GM18909 (cell line): Measurements from ENCODE around the gene TNFRSF9.
"Not testable (repeated sequence)": the region's sequence is repeated elsewhere in the genome, so short reads cannot be mapped to it uniquely, and the experiment has no call there.

Source experiments
- ATAC-seq: cut with Tn5 transposase; IDR thresholded peaks from one replicate; pipeline ENCODE4 v1.9.1; 2021; ENCODE audit warnings: mild to moderate bottlenecking; ENCODE audit not compliant: unreplicated experiment, poor library complexity

The TNFRSF9 gene

GRCh38 chr1:7922301-7922700, 18.3 kb downstream of the TNFRSF9 start:
- ATAC-seq: no peak

DNA sequence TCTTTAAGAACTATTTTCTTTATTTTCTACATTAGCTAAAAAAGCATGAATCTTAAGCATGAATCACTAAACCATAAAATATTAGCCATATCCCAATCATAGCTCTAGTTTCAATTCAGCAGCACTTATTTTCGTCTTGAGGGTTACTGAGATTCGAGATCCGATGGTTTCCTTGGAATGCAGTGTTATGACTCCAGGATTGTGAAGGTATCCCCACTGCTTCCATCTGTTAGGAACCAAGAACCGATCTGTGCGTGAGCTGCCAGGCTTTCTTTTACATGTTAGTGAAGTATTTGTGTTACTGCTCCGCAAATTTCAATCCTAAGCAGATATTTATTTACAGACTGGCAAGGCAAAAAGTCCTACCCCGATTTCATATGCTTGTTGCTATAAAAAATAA, 18.8 kb downstream of the TNFRSF9 start:
- no peak for ATAC-seq

DNA sequence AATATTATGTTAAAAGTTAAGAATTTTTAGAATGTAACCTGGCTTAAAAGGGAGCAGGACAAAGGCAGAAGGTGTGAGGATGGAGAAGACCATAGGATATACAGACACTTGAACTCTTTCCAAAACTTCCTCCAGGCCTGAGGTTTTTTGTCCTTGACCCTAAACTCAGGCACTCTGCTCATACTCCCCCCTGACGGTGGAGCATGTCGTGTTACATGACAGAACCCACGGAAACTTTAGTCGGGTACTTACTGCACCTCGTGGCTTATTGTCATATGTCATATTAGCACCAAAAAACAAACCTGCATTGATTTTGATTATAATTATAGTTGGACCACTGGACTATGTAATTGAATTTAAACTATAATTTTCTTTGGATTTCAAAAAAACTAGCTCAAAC, 20.8 kb downstream of the TNFRSF9 start:
- ATAC-seq: no peak

- not testable (repeated sequence) for ATAC-seq
Measured at GRCh38 chr1:7917971-7918370, 22.7 kb downstream of the TNFRSF9 start.

DNA sequence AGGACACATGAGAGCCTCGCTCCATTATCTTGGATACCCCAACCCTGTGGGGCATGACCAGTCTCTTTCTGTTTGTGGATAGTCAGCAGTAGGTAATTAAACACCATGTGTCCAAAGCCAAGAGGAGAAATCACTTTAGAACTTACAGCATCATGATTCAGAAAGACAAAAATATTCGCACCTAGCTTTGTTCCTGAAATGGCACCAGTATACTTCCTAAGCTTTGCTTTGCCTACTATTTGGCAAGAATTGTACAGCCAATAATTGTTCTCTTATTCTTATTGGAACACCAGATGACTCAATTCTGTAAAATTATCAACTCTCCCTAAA, 24.2 kb downstream of the TNFRSF9 start:
- ATAC-seq: no peak

DNA sequence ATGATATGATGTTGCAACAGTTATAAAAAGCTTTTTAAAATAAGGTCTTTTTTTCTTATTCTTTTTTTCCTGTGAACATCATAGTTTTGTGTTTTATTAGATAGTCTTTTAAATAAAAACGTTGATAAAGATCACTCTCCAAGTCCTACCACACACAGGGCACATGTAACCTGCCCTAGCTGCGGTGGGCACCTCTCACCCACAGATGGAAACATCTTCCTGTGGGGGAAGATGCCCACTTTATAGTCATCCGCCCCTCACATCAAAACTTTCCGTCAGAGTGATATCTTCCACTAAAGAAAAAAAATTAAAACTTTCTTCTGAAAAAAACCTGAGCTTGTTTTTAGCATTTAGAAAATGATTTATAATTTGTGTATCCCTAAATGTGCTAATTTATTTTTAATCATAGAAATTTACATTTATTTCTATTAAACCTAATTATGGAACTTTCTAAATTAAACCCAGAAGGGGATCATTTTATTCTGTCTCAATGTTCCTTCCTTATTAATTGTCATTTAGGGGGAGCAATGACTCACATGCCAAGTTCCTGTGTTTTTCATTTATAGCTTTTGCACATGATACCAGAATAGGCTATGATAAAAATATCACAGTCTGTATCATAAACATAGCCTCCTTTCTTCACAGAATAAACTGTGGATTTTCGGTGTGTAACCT, 24.7 kb downstream of the TNFRSF9 start:
- no peak for ATAC-seq

DNA sequence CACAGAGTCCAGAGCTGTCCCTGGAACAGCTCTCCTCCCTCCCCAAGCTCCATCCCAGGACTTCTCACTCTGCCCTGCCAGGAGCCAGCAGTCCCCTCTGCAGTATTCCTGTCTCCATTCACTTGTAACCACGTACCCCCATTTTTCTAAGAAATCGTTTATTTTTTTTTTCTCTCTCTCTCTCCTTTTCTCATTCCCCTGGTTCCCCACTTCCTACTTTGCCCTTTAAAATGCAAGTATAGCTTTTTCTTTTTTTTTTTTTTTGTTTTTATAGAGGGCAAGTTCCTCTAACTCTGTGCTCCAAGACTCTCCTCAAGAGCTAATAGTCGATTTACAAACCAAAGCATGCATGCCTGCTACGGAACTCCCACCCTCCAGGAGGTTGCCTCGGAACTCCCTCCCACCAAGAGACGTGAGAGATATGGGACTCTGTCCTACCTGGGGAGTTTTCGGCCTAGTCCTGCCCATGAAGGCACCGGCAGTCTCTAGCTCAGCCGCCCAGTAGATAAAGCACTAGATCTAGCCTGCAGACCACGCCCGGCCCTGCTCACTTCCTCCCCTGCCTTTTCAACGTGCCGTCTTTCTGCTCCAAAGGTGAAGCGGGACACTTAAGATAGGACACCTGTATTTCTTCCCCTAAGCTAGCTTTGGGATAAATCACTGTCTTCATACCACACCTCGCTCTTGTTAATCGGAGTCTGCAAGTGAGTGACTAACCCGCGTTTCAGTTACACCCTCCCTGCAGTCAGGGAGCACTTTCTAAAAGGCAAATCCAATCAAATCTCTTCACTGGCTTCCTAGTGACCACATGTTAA, 27.7 kb downstream of the TNFRSF9 start:
- ATAC-seq: no peak

DNA sequence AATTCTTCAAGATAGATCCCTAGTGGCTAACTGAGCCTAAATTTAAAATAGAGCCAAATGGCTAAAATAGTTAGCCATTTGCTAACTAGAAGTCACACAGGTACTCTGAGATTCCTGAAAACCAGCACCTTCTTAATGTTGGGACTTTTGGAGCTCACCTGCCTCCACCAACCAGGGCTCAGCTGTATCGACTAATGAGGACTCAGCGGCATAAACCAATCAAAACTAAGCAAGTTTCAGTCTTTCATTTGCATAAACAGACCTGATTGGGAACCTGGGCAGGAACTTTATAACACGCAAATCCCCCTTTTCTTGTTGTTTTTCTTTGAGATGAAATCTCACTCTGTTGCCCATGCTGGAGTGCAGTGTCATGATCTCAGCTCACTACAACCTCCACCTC, 28.5 kb downstream of the TNFRSF9 start:
- no peak for ATAC-seq

DNA sequence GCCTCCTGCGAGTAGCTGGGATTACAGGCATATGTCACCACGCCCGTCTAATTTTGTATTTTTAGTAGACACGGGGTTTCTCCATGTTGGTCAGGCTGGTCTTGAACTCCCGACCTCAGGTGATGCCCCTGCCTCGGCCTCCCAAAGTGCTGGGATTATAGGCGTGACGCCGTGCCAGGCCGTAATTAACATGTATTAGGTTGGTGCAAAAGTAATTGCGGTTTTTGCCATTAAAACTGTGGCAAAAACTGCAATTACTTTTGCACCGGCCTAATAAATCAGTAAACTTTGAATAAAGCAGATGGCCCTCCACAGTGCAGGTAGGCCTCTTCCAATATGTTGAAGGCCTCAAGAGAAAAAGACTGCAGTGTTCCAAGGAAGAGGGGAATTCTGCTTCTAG, 35.4 kb downstream of the TNFRSF9 start:
- ATAC-seq: no peak

- no peak for ATAC-seq
Measured at GRCh38 chr1:7902478-7903085, 38.1 kb downstream of the TNFRSF9 start.

GRCh38 chr1:7899741-7900140, 40.9 kb downstream of the TNFRSF9 start:
- ATAC-seq: no peak

DNA sequence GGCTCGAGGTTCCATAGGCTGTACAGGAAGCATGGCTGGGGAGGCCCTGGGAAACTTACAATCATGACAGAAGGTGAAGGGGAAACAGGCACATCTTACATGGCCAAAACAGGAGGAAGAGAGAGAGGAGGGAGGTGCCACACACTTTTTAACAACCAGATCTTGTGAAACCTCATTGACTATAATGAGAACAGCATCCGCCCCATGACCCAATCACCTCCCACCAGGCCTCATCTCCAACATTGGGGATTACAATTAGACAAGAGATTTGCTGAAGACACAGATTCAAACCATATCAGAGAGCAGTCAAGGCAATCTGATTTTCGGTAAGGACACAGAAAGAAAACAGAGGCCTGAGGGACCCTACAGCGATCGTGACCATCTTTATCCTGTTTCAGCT, 41.7 kb downstream of the TNFRSF9 start:
- no peak for ATAC-seq

DNA sequence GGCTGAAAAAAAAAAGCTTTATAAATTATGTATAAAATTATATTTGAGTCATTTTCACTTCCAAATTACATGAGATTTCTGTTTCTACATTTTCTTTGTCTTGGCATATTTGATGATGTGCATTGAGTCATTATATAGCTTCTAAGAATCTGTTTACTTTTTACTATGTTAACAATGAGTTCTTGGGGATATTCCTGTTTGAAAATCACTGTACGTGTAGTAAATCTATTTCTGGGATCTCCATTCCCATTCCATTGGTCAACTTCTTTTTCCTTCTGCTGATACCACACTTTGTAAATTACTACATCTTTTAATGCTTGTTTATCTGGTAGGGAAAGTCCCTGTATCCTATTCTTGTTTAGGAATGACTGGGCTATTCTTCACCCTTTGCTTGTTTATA, 43.6 kb downstream of the TNFRSF9 start:
- ATAC-seq: no peak

GRCh38 chr1:7893529-7894180, 47.0 kb downstream of the TNFRSF9 start:
- ATAC-seq: no peak

- ATAC-seq: no peak
Measured at GRCh38 chr1:7891804-7892203, 48.8 kb downstream of the TNFRSF9 start.

DNA sequence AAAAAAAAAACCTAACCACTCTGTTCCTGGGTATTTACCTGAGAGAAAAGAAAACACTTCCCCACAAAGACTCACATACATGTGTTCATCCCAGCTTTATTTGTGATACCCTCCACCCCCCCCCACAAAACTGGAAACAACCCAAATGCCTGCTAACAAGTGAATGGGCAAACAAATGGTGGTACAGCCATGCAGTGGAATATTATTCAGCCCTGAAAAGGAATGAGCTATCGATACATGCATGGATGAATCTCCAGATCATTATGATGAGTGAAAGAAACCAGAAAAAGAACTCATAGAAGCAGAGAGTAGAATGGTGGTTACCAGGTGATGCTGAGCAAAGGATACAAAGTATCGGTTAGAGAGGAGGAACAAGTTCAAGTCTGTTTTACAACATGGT, 49.8 kb downstream of the TNFRSF9 start:
- no peak for ATAC-seq

- ATAC-seq: no peak
Measured at GRCh38 chr1:7888248-7889081, 52.2 kb downstream of the TNFRSF9 start.

- no peak for ATAC-seq
Measured at GRCh38 chr1:7886405-7886745, 54.3 kb downstream of the TNFRSF9 start.

- ATAC-seq: no peak
Measured at GRCh38 chr1:7885513-7886404, 54.9 kb downstream of the TNFRSF9 start.
